Glomerular endothelial cell (primary cell): Measurements from ENCODE around the gene CADPS. TPM values are rescaled to one million over a fixed set of nuclear protein-coding genes. Genes with fewer than 3 reads are reported as not detected.

ENCODE experiments used
- DNase-seq: peaks from one replicate; pipeline ENCODE4 v3.0.0-alpha.2; 2011; ENCODE audit warnings: low read depth, low spot score; ENCODE audit errors: extremely low read depth
- total RNA-seq: library from RNA; depleted of rRNA; stranded (reverse); fragments of >200 nt; gene quantifications from 2 replicates; pipeline ENCODE4 v1.2.3, GENCODE V29; 2015

CADPS gene
- total RNA-seq, 1 donor from 2014 or later, result not detected

GRCh38 chr3:62462788-62463187 lies 412.4 kb downstream of the CADPS start:
- no peak for DNase-seq

GRCh38 chr3:62462104-62462762 lies 413.0 kb downstream of the CADPS start:
- DNase-seq, result no peak

- no peak for DNase-seq
Observed at GRCh38 chr3:62454916-62455315, 420.3 kb downstream of the CADPS start.

DNA sequence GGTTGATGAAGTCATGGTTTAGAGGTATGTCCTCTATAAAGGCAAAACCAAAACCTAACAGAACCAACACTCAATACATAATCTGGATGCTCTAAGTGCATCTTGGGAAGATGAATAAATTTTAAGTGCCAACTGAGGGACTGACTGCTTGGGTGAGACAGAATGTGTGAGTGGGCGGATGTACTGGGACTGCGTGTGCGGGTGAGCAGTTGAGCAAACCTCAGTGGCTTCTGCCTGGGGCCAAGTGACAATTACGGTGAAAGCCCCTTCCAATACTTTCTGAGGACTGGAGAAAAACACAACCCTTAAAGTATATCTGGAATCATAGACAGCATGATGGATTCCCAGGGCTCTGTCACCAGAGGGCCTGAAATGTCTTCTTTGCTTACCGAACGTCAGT lies 421.8 kb downstream of the CADPS start:
- no peak for DNase-seq

GRCh38 chr3:62451211-62451887 lies 423.9 kb downstream of the CADPS start:
- no peak for DNase-seq

- no peak for DNase-seq
Observed at GRCh38 chr3:62446337-62446940, 428.8 kb downstream of the CADPS start.

DNA sequence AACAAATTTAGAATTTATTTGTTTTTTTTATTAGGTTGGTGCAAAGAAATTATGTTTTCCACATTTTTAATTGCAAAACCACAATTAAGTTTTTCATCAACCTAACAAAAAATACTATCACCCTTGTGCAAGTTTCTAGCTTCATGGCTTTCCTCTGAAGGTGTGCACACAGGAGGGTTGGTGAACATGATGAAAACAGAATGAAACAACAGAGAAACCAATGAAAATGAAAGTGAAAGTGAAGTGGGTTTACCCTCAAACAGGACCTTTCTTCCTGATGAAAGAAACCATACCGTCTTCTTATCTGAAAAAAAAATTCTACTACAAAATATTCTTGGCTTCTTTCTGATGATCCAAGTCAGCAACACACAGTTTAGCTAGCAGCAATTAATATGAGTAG lies 429.9 kb downstream of the CADPS start:
- DNase-seq, result peak; percentile 9

DNA sequence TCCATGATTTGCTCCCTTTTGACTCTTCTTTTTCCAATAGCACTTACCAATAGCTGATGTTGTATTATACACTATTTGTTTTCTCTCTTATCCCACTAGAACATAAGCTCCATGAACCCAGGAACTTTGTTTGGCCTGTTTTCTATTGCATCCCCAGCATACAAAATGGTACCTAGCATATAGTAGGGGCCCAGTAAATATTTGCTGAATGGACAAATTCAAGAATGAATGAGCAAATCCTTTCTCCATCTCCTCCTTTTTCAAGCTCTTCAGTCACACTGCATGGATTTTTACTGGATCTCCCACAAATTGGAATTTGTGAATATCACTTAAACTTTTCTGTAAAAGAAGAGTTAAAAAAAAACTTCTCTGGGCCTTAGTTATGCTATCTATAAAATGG lies 435.2 kb downstream of the CADPS start:
- DNase-seq, result no peak

- no peak for DNase-seq
Observed at GRCh38 chr3:62439176-62439813, 435.9 kb downstream of the CADPS start.

GRCh38 chr3:62436785-62437184 lies 438.4 kb downstream of the CADPS start:
- no peak for DNase-seq

DNA sequence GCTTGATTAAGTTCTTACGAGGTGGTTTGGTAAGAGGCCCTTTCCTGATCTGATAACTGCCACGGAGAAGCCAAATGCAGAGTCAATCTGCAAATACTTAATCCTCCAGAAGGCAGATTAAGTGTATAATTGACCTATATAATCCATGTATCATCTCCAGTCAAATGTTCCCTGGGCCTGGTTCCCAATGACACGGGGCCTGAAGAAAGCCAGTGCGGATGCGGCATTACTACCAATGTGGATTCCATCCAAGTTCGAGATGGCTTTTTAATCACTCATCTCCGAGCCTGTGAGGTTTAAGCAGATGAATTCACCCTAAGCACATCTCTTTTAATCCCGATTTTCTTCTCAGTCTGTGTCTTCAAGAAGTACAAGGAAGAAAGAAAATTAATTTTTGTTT lies 441.8 kb downstream of the CADPS start:
- no peak for DNase-seq

DNA sequence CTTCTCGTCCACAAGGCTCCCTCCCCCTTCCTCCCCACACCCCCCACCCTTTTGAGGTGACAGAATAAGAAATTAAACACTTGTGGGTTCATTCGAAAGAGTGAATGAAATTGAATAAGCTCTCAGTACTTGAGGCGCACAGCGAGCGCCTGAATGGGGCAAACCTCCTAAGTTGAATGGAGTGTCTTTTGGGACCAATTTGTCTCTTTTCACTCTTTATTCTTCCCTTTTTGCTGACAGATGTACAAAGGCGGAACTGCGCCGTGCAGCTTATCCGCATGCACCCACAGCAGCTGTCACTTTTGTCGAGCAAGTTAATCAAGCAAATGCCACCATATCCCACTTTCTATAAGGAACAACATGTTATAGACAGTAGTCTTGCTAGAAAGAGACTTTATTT lies 454.0 kb downstream of the CADPS start:
- no peak for DNase-seq

- no peak for DNase-seq
Observed at GRCh38 chr3:62416144-62416543, 459.1 kb downstream of the CADPS start.

GRCh38 chr3:62415312-62415801 lies 459.9 kb downstream of the CADPS start:
- no peak for DNase-seq

DNA sequence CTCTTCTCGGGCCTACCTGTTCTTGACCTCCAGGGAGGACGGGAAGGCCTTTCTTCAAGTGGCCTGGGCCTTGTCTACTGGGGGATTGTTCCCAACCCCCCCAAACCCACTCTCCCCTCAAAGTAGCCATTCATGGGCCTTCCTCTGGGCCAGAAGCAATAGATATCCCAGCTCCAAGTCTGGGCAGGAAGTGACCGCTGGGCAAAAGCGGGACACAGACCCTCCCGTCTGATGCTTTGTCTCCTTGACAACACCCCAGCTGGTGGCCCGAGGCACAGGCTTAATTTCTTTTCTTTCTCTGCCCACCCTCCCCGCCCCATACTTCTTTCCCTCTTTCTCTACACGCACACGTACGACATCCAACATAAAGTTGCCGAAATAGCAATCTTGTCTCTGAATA lies 460.4 kb downstream of the CADPS start:
- no peak for DNase-seq

DNA sequence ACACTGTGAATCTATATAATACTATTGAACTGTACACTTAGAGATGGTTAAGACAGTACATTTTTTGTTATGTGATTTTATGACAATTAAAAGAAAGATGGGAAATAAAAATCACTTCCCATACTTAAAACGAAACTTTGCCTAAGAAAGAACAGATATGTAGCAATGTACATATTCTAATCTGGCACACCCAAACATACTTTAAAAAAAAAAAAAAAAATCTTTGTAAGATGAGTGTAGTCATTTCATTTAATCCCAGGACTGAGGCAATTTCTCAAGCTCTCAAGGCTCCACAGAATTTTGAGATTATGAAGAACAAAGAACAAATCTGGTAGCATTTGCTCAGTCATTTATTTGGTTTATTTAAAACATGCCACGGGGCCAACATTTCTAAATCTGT lies 461.5 kb downstream of the CADPS start:
- no peak for DNase-seq

- no peak for DNase-seq
Observed at GRCh38 chr3:62406945-62407344, 468.3 kb downstream of the CADPS start.

GRCh38 chr3:62405566-62405965 lies 469.6 kb downstream of the CADPS start:
- no peak for DNase-seq

- no peak for DNase-seq
Observed at GRCh38 chr3:62405135-62405534, 470.1 kb downstream of the CADPS start.

DNA sequence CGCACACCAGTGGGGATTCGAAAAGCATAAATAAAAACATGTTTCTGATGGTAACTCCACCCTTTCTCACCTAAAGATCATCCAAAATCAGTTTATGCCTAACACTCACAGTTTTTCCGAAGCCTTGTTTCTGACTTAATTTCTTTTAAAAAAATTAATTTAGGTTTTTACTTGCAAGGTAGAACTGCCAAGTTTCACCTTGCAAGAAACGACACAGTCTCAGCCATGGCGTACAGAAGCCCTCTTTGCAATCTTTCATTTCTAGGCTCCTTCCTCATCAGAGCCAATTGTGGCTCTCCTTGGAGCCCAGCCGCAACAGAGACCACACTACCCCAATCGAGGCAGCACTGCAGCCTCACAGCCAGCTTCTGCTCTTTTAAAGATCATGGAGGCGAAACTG lies 470.9 kb downstream of the CADPS start:
- no peak for DNase-seq

- DNase-seq, result no peak
Observed at GRCh38 chr3:62403765-62404164, 471.5 kb downstream of the CADPS start.
